HepG2 (cell line): Measurements from ENCODE around the gene B4GALT1. TPM values are rescaled to one million over a fixed set of nuclear protein-coding genes. Genes with fewer than 3 reads are reported as not detected.

Experiments
- ATAC-seq: fragments of 200-7000 bp; cut with Tn5 transposase; 3 replicates; pipeline ENCODE4 v1.9.1; 2020; ENCODE audit warnings: mild to moderate bottlenecking, moderate library complexity
- BruUV-seq: library from RNA; stranded (reverse); fragments of 400-500 nt; replicated peaks from 2 replicates; lab custom pipeline; 2021; lab: Mats Ljungman, UMichigan
- CTCF ChIA-PET: fragments of 300-600 bp; formaldehyde crosslinking; extraction: SDS; loops from one replicate; lab custom pipeline; 2021; ENCODE audit warnings: low total read pairs, inconsistent platforms, low intra/inter-chr PET ratio; lab: Yijun Ruan, JAX
- POLR2A ChIA-PET: fragments of 350-600 bp; sonication (Branson Sonifier 250); formaldehyde crosslinking; loops from one replicate; lab custom pipeline; 2020; ENCODE audit warnings: antibody characterized with exemption, inconsistent platforms; lab: Yijun Ruan, JAX
- DNase-seq: peaks from one replicate; pipeline ENCODE4 v3.0.0-alpha.2; 2015; ENCODE audit warnings: low spot score
- FAIRE-seq: peaks from 3 replicates; lab custom pipeline; 2011; peaks lifted over from hg19 to GRCh38; lab: Jason Lieb, UNC
- H2AFZ ChIP-seq: one replicate; pipeline ENCODE4 v1.6.1; 2011; ENCODE audit warnings: low read length, inconsistent platforms
- H3K27ac ChIP-seq: fragments of 300-600 bp; 3 replicates; pipeline ENCODE4 v1.8.0; 2011; ENCODE audit warnings: mixed run types, mild to moderate bottlenecking, mixed read lengths, low read length, inconsistent platforms; ENCODE audit not compliant: insufficient read depth; ENCODE audit errors: extremely low read length
- H3K27me3 ChIP-seq, 2 experiments: fragments of 200-600 bp in 1 of 2; 2 replicates in 1 of 2; 3 replicates in 1 of 2; pipeline versions ENCODE4 v1.6.0 to v1.8.0; 2011; ENCODE audit warnings: low read length in 2 of 2, mild to moderate bottlenecking in 2 of 2, moderate library complexity in 2 of 2, inconsistent platforms in 1 of 2; ENCODE audit not compliant: insufficient read depth in 2 of 2, control insufficient read depth in 1 of 2
- H3K36me3 ChIP-seq, 2 experiments: fragments of 200-600 bp in 1 of 2; replicated peaks in 1 of 2; 2 replicates in 1 of 2; 3 replicates in 1 of 2; pipeline versions ENCODE4 v1.5.1 to v1.8.0; 2011; ENCODE audit warnings: low read length in 2 of 2, inconsistent platforms in 1 of 2; ENCODE audit not compliant: insufficient read depth in 2 of 2, control insufficient read depth in 1 of 2
- H3K4me1 ChIP-seq: 2 replicates; pipeline ENCODE4 v1.5.1; 2012; ENCODE audit warnings: low read length, inconsistent platforms; ENCODE audit not compliant: insufficient read depth
- H3K4me2 ChIP-seq: 2 replicates; pipeline ENCODE4 v1.6.0; 2011; ENCODE audit warnings: low read depth, low read length, inconsistent platforms
- H3K4me3 ChIP-seq, 3 experiments: fragments of 200-600 bp in 1 of 3; sonication (generic), shearing (Covaris generic) in 1 of 3; replicated peaks in 1 of 3; 2 replicates each; pipeline ENCODE4 v1.5.1; 2011 to 2016; ENCODE audit warnings: low read length in 3 of 3, inconsistent platforms in 2 of 3, low read depth in 2 of 3, mild to moderate bottlenecking in 2 of 3, control low read depth in 1 of 3, mixed read lengths in 1 of 3; ENCODE audit not compliant: insufficient read depth in 1 of 3
- H3K79me2 ChIP-seq: one replicate; pipeline ENCODE4 v1.6.1; 2011; ENCODE audit warnings: low read length, inconsistent platforms; ENCODE audit not compliant: insufficient read depth
- H3K9ac ChIP-seq: 2 replicates; pipeline ENCODE4 v1.6.0; 2011; ENCODE audit warnings: mild to moderate bottlenecking, low read depth, low read length, inconsistent platforms; ENCODE audit not compliant: insufficient read depth
- H3K9me3 ChIP-seq: 2 replicates; pipeline ENCODE4 v1.5.1; 2012; ENCODE audit warnings: mild to moderate bottlenecking, low read length
- H4K20me1 ChIP-seq: 2 replicates; pipeline ENCODE4 v1.6.0; 2011; ENCODE audit warnings: inconsistent platforms, mild to moderate bottlenecking, low read length, moderate library complexity; ENCODE audit not compliant: insufficient read depth
- ARNT ChIP-seq: fragments of 450-650 bp; IDR thresholded peaks from 2 replicates; pipeline ENCODE4 v1.6.1; 2017
- CCDC6 ChIP-seq: sonication (generic); formaldehyde crosslinking; IDR thresholded peaks from 2 replicates; pipeline ENCODE4 v1.8.1; 2022; ENCODE audit warnings: mild to moderate bottlenecking, missing genetic modification reagents, moderate library complexity
- CHD4 ChIP-seq: fragments of 200-600 bp; sonication (generic); IDR thresholded peaks from 2 replicates; pipeline ENCODE4 v1.7.0; 2017; ENCODE audit warnings: mild to moderate bottlenecking, low read length, borderline replicate concordance
- MED13 ChIP-seq: sonication (generic); formaldehyde crosslinking; IDR thresholded peaks from 2 replicates; pipeline ENCODE4 v1.5.0; 2020; ENCODE audit warnings: missing genetic modification reagents
- PHF8 ChIP-seq: sonication (generic); formaldehyde crosslinking; IDR thresholded peaks from 2 replicates; pipeline ENCODE4 v1.5.0; 2020; ENCODE audit warnings: missing genetic modification reagents
- PLRG1 ChIP-seq: fragments of 450-650 bp; conservative IDR thresholded peaks from 2 replicates; pipeline ENCODE4 v1.6.1; 2016
- ZNF205 ChIP-seq: IDR thresholded peaks from 2 replicates; pipeline ENCODE4 v1.6.1; 2018; ENCODE audit warnings: missing biosample characterization, missing genetic modification reagents
- ZNF781 ChIP-seq: sonication (generic); formaldehyde crosslinking; IDR thresholded peaks from 2 replicates; pipeline ENCODE4 v1.5.1; 2020; ENCODE audit warnings: borderline replicate concordance, mild to moderate bottlenecking, missing genetic modification reagents; ENCODE audit errors: not compliant biosample characterization
- WGBS: methylation state at CpG from one replicate; pipeline ENCODE4 v1.1.6; 2017; ENCODE audit warnings: low lambda C conversion rate; 5-methylcytosine and 5-hydroxymethylcytosine counted together
- in situ Hi-C: cut with HindIII; loops from 2 replicates; pipeline ENCODE4 v1.10.0; 2017; ENCODE audit warnings: low pct_unique_long_range_greater_than_20kb; ENCODE audit not compliant: extremely low pct_ligation_motif_present
- intact Hi-C: fragments of 100-400 bp; cut with micrococcal nuclease; formaldehyde crosslinking; loops from one replicate; pipeline ENCODE4 v1.10.0; 2022; ENCODE audit not compliant: unreplicated experiment
- polyA plus RNA-seq, 8 experiments: library from polyadenylated mRNA; depleted of rRNA in 3 of 8; stranded (reverse) in 7 of 8; unstranded in 1 of 8; fragments of >200 nt; fragmentation: Illumina TruSeq in 4 of 8; extraction: Trizol in 4 of 8; gene quantifications; 2 replicates each; pipeline versions ENCODE4 v1.2.1 to v1.2.3, GENCODE V29; 2011 to 2016; ENCODE audit warnings: low read depth in 4 of 8, missing spikeins in 1 of 8, mixed read lengths in 1 of 8; ENCODE audit not compliant: insufficient read depth in 1 of 8
- total RNA-seq, 5 experiments: library from RNA; depleted of rRNA; stranded (reverse); fragments of >200 nt; fragmentation: Illumina TruSeq; extraction: Trizol; gene quantifications; 2 replicates each; pipeline ENCODE4 v1.2.3, GENCODE V29; 2016; ENCODE audit warnings: low read depth in 1 of 5

The B4GALT1 gene
- total and polyA plus RNA-seq, 2 of the 13 experiments (the other 11 are each of a cell fraction or from before 2014, with no cell fraction given) = 15.7 to 33.5 TPM

DNA sequence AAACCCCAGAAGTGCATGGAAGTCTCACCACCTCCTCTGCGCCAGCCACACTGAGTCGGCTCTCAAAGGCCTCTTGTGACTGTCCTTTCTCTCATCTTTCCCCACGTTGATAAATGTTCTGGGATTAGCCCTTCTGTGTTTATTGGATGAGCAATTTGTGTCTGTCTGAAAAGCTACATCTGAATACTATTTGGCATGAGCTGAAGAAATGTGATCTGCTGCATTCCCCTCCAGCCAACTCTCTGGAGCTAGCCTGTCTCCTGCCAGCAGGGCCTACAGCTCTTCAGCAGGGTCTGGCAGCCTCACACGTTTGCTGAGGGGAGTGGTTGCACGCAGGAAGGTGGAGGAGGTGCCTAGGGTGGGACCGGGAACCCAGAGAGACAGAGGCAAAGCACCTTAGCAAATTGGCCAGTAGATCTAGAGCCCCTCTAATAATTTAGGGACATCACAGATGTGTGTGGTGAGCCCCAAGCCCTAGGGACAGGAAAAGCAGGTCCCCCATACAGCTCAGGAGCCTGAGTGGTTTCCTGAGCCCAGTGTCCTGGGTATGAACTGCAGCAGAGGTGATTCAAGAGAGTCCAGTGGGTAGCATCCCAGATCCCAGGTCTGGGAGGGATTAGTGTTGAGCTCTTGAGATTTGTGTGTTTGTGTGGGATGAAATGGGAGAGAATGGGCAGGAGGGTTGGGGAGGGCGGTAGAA is 20.5 kb upstream of the B4GALT1 start:
- peak; percentile 70 for ATAC-seq
- Histone ChIP-seq H4K20me1 (no peaks in the 10 kb centered on the region), H3K4me2 (no peak overlapping the region), H3K27me3 (peaks cover 2 to 37% of the 10 kb centered on the region in 2 experiments; a peak in 3 of 5 replicates), H3K4me3 (no peak overlapping the region), H3K79me2 (no peaks in the 10 kb centered on the region), H3K9me3 (no peaks in the 10 kb centered on the region), H2AFZ (no peak overlapping the region), H3K9ac (no peak overlapping the region), H3K27ac (no peak overlapping the region), H3K4me1 (peaks cover 18% of the 10 kb centered on the region; the same call in 1 of the 2 replicates), H3K36me3 (no peaks in the 10 kb centered on the region)
- FAIRE-seq = no peak
- ChIA-PET POLR2A (interaction anchor here (1.3 kb wide), 1 partner anchor 21 kb away, joined by 3 read pairs; the partner anchor contains the start of gene B4GALT1), CTCF (no interaction called here)
- TF ChIP-seq PHF8 (no peak), MED13 (no peak), CHD4 (no peak), ARNT (no peak), CCDC6 (CRISPR knock-in tag) (no peak), PLRG1 (no peak), ZNF781 (CRISPR knock-in tag) (no peak), ZNF205 (CRISPR knock-in tag) (no peak)
- DNase-seq = no peak
- in situ Hi-C loops (no loop called here), intact Hi-C loops (no loop called here)
- 28% methylated on average over 7 of the region's 7 CpGs for WGBS
- BruUV-seq = no TSS peak
